GM12892 (cell line): ENCODE data around the gene KHDC3L.

Source experiments
- POLR2A ChIP-seq: IDR thresholded peaks from 2 replicates; pipeline ENCODE4 v1.6.1; 2011; ENCODE audit warnings: low read depth, low read length, control low read depth
- POLR2AphosphoS5 ChIP-seq: IDR thresholded peaks from 2 replicates; pipeline ENCODE4 v1.6.1; 2011; ENCODE audit warnings: low read depth, low read length, control low read depth

- no peak for TF ChIP-seq POLR2A
- TF ChIP-seq POLR2AphosphoS5: no peak
Observed at GRCh38 chr6:73364121-73364520, 1.7 kb downstream of the KHDC3L start.
